Endothelial cell (in vitro differentiated cells): Measurements from ENCODE around the gene KLRK1. TPM values are rescaled to one million over a fixed set of nuclear protein-coding genes. Genes with fewer than 3 reads are reported as not detected.

Experiments
- total RNA-seq: library from RNA; stranded (reverse); fragmentation: NEBNext Ultra II Directional; extraction: Animal tissue kit (Norgen Biotek cat#: 25700); gene quantifications from one replicate; pipeline ENCODE4 v1.2.1, GENCODE V29; 2021; ENCODE audit not compliant: unreplicated experiment

Gene KLRK1
- total RNA-seq, 1 donor from 2014 or later, result not detected

Other genes starting within 250 kb of the KLRK1 start
- not detected for gene OLR1, start 217.9 kb downstream of the KLRK1 start, total RNA-seq
- not detected for gene TMEM52B, start 211.0 kb downstream of the KLRK1 start, total RNA-seq
- gene GABARAPL1, start 177.2 kb downstream of the KLRK1 start, total RNA-seq, result 133 TPM
- gene KLRD1, start 82.2 kb downstream of the KLRK1 start, total RNA-seq, result 0.49 TPM
- not detected for gene KLRC4, start 19.7 kb upstream of the KLRK1 start, total RNA-seq
- gene KLRC3, start 30.6 kb upstream of the KLRK1 start, total RNA-seq, result not detected
- gene KLRC2, start 46.0 kb upstream of the KLRK1 start, total RNA-seq, result not detected
- not detected for gene KLRC1, start 63.3 kb upstream of the KLRK1 start, total RNA-seq
- 7.6 TPM for gene EIF2S3B, start 115.8 kb upstream of the KLRK1 start, total RNA-seq
- 23.8 TPM for gene MAGOHB, start 223.6 kb upstream of the KLRK1 start, total RNA-seq